ENCODE results near the gene BAG5.
"Not testable (repeated sequence)": the region's sequence is repeated elsewhere in the genome, so short reads cannot be mapped to it uniquely, and the experiment has no call there.

The BAG5 gene, protein sequence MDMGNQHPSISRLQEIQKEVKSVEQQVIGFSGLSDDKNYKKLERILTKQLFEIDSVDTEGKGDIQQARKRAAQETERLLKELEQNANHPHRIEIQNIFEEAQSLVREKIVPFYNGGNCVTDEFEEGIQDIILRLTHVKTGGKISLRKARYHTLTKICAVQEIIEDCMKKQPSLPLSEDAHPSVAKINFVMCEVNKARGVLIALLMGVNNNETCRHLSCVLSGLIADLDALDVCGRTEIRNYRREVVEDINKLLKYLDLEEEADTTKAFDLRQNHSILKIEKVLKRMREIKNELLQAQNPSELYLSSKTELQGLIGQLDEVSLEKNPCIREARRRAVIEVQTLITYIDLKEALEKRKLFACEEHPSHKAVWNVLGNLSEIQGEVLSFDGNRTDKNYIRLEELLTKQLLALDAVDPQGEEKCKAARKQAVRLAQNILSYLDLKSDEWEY

DNA sequence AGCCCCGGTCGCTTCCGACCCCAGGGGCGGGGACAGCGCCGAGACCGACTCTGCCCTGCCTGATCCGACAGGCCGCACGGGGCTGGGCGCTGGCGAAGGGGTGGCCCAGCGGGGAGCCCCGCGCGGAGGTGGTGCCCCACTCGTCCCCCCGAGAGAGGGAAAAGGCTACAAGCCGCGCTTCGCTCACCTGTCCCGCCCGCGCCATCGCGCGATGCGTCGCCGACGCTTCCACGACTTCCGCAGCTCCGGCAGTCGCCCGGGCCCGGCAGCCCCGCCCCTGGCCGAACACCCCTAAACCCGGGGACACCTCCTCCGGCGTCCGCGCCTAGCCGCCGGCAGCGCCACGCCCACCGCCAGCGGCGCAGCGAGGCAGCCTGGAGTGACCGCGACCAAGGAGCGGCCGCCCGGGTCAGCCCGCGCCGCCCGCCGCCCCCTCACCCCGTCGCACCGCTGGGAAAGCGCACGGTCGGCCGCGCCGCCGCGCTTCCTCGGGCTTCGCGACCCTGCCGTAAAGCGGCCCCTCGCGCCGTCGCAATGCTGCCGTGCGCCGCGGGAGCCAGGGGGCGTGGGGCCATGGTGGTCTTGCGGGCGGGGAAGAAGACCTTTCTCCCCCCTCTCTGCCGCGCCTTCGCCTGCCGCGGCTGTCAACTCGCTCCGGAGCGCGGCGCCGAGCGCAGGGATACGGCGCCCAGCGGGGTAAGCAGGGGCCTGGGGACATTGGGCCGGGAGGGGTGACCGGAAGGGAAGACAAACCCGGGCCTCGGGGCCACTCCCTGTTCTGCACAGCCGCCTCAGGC, at the start of gene BAG5, which contains the start of gene COA8:
Gene BAG5 (minus strand): TSS at position 229 of the 797 bp plus-strand sequence. CDS start 1,493 bp downstream, outside the sequence.
Gene COA8 (plus strand): TSS at position 532 of the 797 bp plus-strand sequence. CDS start 42 bp downstream, at position 574.
- peak; percentile 34 for DNase-seq

- no peak for DNase-seq
These were observed 48.8 kb upstream of the BAG5 start for GRCh38 chr14:103611215-103611614.

GRCh38 chr14:103609081-103609480, 46.6 kb upstream of the BAG5 start:
- not testable (repeated sequence) for DNase-seq

DNA sequence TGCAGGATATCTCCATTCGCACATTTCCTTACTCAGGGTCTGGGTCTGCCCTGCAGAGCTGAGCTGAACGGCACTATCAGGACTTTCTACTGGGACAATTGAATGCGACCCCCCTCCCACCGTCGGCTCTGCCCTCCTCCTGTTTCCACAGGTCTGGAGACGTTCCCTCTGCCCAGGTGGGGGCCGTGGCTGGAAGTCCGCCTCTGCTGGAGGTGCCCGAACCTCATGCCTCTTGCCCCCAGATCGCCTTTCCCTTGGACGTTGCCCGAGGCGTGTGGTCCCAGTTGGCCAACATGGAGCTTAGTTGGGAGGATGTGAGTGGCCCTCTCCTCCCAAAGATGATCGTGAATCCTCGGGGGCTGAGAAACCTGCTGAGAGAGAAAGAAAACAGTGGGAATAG, 45.4 kb upstream of the BAG5 start:
- DNase-seq = no peak

GRCh38 chr14:103606963-103607668, 44.7 kb upstream of the BAG5 start:
- no peak for DNase-seq

GRCh38 chr14:103604620-103605019, 42.2 kb upstream of the BAG5 start:
- DNase-seq = no peak

DNA sequence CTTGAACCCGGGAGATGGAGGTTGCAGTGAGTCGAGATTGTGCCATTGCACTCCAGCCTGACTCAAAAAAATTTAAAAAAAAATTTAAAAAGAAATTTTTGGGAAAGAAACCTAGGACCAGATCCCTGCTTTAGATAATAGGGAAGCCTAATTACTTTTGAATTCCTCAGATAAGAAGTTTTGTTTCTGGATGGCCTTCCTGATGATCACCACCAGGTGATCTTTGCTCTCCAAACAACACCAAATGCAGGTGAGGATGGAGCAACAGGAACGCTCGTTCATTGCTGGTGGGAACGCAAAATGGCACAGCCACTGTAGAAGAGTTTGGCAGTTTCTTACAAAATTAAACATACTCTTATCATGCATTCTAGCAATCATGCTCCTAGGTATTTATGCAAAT, 38.0 kb upstream of the BAG5 start:
- no peak for DNase-seq

DNA sequence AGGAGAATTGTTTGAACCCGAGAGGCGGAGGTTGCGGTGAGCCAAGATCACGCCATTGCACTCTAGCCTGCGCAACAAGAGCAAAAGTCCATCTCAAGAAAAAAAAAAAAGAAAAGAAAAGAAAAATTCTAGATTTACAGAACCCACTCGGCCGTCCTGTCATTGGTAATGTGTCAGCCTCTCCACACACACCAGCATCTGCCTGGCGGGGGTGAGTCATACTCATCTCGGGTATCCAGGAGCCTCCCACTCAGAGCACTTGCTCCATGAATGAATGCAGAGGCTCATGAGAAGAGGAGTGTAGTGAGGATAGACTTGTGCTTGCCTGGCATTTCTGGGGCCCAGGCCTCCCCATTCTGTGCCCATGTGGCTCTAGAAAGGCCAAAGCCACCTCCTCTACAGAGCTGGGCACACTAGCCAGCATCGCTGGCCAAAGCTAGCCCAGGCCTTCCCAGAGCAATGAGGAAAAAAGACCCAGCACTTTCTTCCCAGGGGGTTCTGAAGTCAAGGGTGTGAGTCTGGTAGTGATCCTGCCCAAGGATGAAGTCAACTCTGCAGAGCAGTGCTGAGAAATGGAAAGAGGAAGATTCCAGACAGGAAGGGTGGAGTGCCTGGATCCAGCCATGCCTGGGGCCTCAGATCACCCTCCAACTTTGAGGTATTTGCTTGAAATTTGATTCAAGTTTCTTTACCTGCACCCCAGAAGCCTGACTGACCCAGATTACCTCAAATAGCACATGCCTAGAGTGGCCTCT, 35.3 kb upstream of the BAG5 start:
- no peak for DNase-seq

GRCh38 chr14:103594265-103594664, 31.8 kb upstream of the BAG5 start:
- no peak for DNase-seq

GRCh38 chr14:103593577-103593976, 31.1 kb upstream of the BAG5 start:
- no peak for DNase-seq

DNA sequence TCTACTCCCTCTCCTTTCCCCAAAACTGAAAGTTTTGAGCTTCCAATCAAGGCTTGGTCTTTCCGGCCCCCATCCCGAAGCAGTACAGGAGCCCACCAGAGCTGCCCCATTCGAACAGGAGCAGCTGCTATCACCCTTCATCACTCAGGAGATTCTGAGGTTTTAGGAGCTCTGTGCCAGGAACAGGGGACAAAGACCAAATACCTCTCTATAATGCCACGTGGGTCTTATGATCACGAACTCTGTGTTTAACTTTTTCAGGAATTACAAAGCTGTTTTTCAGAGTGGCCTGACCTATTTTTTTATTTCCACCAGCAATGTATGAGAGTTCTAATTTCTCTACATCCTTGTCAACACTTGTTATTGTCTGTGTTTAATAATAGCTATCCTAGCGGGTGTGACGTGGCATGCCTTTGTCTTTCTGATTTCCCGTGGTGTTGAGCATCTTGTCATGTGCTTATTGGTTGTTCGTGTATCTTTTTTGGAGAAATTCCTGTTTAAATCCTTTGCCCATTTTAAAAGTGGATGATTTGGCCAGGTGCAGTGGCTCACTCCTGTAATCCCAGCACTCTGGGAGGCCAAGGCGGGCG, 22.0 kb upstream of the BAG5 start:
- DNase-seq = no peak

DNA sequence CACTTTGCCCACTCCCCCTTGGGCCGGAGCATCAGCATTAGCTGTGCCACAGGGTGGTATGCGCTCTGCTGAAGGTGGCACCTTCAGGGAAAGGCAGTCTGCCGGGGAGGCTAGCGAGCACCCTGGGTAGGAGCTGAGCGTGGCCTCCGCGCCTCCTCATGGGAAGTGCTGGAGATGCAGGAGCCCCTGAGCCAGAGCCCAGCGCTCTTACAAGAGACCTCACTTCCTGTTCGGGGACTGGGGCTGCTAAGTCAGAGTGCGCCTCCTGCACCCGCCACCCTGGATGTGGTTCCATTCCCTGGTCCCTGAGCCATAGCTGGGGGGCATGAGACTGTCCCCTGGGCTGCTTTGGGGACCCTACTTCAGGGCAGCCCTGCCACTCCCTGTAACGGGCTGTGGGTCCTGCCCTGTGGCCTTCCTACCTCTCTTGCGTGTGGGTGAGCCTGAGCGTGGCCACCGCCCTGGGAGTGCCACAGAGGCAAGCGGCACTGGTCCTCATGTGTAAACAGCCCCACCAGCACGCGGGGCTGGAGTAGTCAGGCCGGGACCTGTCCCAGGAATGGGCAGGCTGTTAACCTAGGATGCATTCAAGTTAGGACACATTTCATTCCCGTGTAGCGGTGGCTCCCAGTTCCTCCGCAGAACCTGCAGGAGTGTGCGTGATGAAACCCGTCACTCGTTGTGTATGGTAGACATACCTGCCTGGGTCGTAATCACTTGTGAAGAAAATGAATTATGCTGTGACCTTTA, 19.7 kb upstream of the BAG5 start:
- no peak for DNase-seq

- DNase-seq = no peak
These were observed 18.7 kb upstream of the BAG5 start for GRCh38 chr14:103581206-103581605.

DNA sequence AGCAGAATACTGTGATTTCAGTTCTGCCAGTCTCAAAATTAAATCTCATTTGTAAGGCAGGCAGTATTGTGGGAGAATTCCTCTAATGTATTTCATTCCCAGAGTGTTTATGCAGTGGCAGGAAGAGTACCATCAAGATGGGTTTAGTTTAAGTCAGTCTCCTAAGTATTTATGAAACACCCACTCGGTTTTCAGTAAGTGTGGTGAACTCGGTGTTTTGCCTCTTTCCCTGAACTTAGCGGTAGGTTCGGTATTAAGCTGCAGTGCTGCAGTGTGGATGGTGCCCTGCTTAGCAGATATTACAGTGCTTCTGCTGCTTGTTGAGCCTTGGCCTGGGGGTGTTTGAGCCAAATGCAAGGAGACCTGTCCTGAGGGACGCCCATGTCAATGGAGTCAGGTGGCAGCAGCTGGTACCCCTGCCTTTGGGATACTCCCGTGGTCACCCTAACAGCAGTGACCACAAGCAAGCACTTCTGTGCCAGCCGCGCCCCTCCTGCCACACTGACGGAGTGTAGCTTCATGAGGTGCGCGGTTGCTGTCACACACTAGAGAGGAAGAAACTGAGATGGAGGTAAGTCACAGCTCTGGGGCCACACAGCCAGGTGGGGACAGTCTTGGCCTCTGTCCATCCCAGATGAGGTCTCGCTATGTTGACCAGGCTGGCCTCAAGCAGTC, 16.1 kb upstream of the BAG5 start:
- DNase-seq = no peak

GRCh38 chr14:103576371-103577024, 14.0 kb upstream of the BAG5 start:
- no peak for DNase-seq

- no peak for DNase-seq
These were observed 12.3 kb upstream of the BAG5 start for GRCh38 chr14:103574707-103575285.

- DNase-seq = no peak
These were observed 11.6 kb upstream of the BAG5 start for GRCh38 chr14:103574104-103574503.

DNA sequence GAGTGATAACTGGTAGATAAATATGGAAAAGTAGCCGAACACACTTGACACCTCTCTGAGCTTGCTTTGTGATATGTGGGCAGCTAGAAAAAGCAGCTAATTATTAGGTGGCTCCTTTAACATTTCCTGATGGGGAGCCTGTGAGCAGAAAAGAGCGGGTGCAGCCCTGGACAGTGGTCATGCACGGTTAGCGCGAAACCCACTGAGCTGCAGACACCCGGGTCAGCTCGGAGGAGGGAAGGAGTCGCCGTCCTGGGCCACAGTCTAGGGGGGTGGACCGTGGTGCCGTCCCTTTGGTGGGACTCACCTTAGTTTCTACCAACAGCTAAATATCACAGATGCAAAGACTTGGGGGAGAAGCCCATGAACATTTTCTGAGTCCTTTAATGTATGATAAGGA, 7.0 kb upstream of the BAG5 start:
- DNase-seq = no peak

GRCh38 chr14:103568952-103569351, 6.5 kb upstream of the BAG5 start:
- DNase-seq = no peak
